ENCODE results near the gene ALS2CL.

ALS2CL gene

GRCh38 chr3:46695177-46695961 lies 1.9 kb upstream of the ALS2CL start:
- Histone ChIP-seq H3K27me3 (ENCODE audit: control insufficient read depth in 3 of 3, insufficient read depth in 3 of 3, low read depth in 1 of 3, low read length in 3 of 3) (peaks cover 0 to 50% (median 20%) of the 10 kb centered on the region in 3 experiments), H3K18ac (ENCODE audit: low read length) (peak overlapping the region; percentile 35), H2AFZ (ENCODE audit: low read length) (no peak overlapping the region), H3K9me3 (replicated peaks in 1 of 2; ENCODE audit: control insufficient read depth in 2 of 2, insufficient read depth in 1 of 2, low read depth in 1 of 2, low read length in 2 of 2) (no peaks in the 10 kb centered on the region), H2BK12ac (ENCODE audit: low read length) (no peak overlapping the region), H2AK5ac (ENCODE audit: low read depth, low read length) (peak overlapping the region; percentile 98), H3K23ac (ENCODE audit: low read depth, low read length, poor library complexity) (no peak overlapping the region), H3K4me3 (ENCODE audit: low read length in 2 of 2) (no peak overlapping the region), H2BK120ac (ENCODE audit: low read depth, low read length) (peak overlapping the region; percentile 29), H3K14ac (ENCODE audit: low read length) (no peak overlapping the region), H3K4me2 (ENCODE audit: insufficient read depth, low read length, poor library complexity, severe bottlenecking) (no peak overlapping the region), H4K8ac (ENCODE audit: low read depth, low read length) (no peak overlapping the region), H2BK5ac (ENCODE audit: low read length) (no peak overlapping the region), H3K9ac (ENCODE audit: low read depth, low read length, poor library complexity) (peak overlapping the region; percentile 22), H3K4ac (ENCODE audit: low read length) (no peak overlapping the region), H3K27ac (replicated peaks; ENCODE audit: low read length) (no peak overlapping the region), H4K91ac (ENCODE audit: low read depth, low read length, poor library complexity) (no peak overlapping the region), H3K36me3 (replicated peaks in 1 of 2; ENCODE audit: control insufficient read depth in 2 of 2, insufficient read depth in 2 of 2, low read length in 2 of 2) (no peaks in the 10 kb centered on the region), H3K4me1 (ENCODE audit: control insufficient read depth in 2 of 2, insufficient read depth in 1 of 2, low read depth in 1 of 2, low read length in 2 of 2) (peaks cover 0 to 12% of the 10 kb centered on the region in 2 donors), H3K79me1 (ENCODE audit: low read depth, low read length) (no peaks in the 10 kb centered on the region), H2BK15ac (ENCODE audit: low read length) (peak overlapping the region; percentile 46)
- no peak for DNase-seq (ENCODE audit: low spot score)
- no CpG with 5 or more reads among the region's 11 CpGs for WGBS, 2 donors (ENCODE audit: extremely low coverage in 2 of 2, insufficient read length in 2 of 2, insufficient replicate concordance in 1 of 2)

GRCh38 chr3:46694520-46694919 lies 1.0 kb upstream of the ALS2CL start:
- Histone ChIP-seq H3K79me1 (ENCODE audit: low read depth, low read length) (no peaks in the 10 kb centered on the region), H3K36me3 (replicated peaks in 1 of 2; ENCODE audit: control insufficient read depth in 2 of 2, insufficient read depth in 2 of 2, low read length in 2 of 2) (no peaks in the 10 kb centered on the region)
- no CpG with 5 or more reads among the region's 3 CpGs for WGBS, 2 donors (ENCODE audit: extremely low coverage in 2 of 2, insufficient read length in 2 of 2, insufficient replicate concordance in 1 of 2)

GRCh38 chr3:46693892-46694226 lies 380 bp upstream of the ALS2CL start:
- Histone ChIP-seq H4K91ac (ENCODE audit: low read depth, low read length, poor library complexity) (peak overlapping the region; percentile 98), H2BK120ac (ENCODE audit: low read depth, low read length) (peak overlapping the region; percentile 35), H2BK15ac (ENCODE audit: low read length) (peak overlapping the region; percentile 81), H2AFZ (ENCODE audit: low read length) (peak overlapping the region; percentile 45), H2BK5ac (ENCODE audit: low read length) (no peak overlapping the region), H3K4me1 (ENCODE audit: control insufficient read depth in 2 of 2, insufficient read depth in 1 of 2, low read depth in 1 of 2, low read length in 2 of 2) (peaks cover 0 to 12% of the 10 kb centered on the region in 2 donors), H3K18ac (ENCODE audit: low read length) (peak overlapping the region; percentile 97), H3K27me3 (ENCODE audit: control insufficient read depth in 3 of 3, insufficient read depth in 3 of 3, low read depth in 1 of 3, low read length in 3 of 3) (peaks cover 0 to 43% (median 20%) of the 10 kb centered on the region in 3 experiments), H3K9ac (ENCODE audit: low read depth, low read length, poor library complexity) (peak overlapping the region; percentile 17), H3K27ac (replicated peaks; ENCODE audit: low read length) (no peak overlapping the region), H3K14ac (ENCODE audit: low read length) (no peak overlapping the region), H3K4ac (ENCODE audit: low read length) (no peak overlapping the region), H3K4me2 (ENCODE audit: insufficient read depth, low read length, poor library complexity, severe bottlenecking) (peak overlapping the region; percentile 99), H2AK5ac (ENCODE audit: low read depth, low read length) (peak overlapping the region; percentile 98), H3K36me3 (replicated peaks in 1 of 2; ENCODE audit: control insufficient read depth in 2 of 2, insufficient read depth in 2 of 2, low read length in 2 of 2) (no peaks in the 10 kb centered on the region), H3K9me3 (replicated peaks in 1 of 2; ENCODE audit: control insufficient read depth in 2 of 2, insufficient read depth in 1 of 2, low read depth in 1 of 2, low read length in 2 of 2) (no peaks in the 10 kb centered on the region), H3K23ac (ENCODE audit: low read depth, low read length, poor library complexity) (no peak overlapping the region), H4K8ac (ENCODE audit: low read depth, low read length) (peak overlapping the region; percentile 85), H3K4me3 (ENCODE audit: low read length in 2 of 2) (peak overlapping the region in 1 of 2 donors; percentile 61), H2BK12ac (ENCODE audit: low read length) (no peak overlapping the region), H3K79me1 (ENCODE audit: low read depth, low read length) (no peaks in the 10 kb centered on the region)
- WGBS, 2 donors (ENCODE audit: extremely low coverage in 2 of 2, insufficient read length in 2 of 2, insufficient replicate concordance in 1 of 2), result no CpG with 5 or more reads among the region's 30 CpGs
- no peak for DNase-seq (ENCODE audit: low spot score)

More at GRCh38 chr3:46694520-46694919, 1.0 kb upstream of the ALS2CL start:
- Histone ChIP-seq H3K9ac (ENCODE audit: low read depth, low read length, poor library complexity) (no peak overlapping the region), H3K18ac (ENCODE audit: low read length) (peak overlapping the region; percentile 72), H3K4me3 (ENCODE audit: low read length in 2 of 2) (no peak overlapping the region), H3K14ac (ENCODE audit: low read length) (no peak overlapping the region), H2BK5ac (ENCODE audit: low read length) (no peak overlapping the region), H2BK120ac (ENCODE audit: low read depth, low read length) (peak overlapping the region; percentile 29), H2AFZ (ENCODE audit: low read length) (no peak overlapping the region), H3K4me1 (ENCODE audit: control insufficient read depth in 2 of 2, insufficient read depth in 1 of 2, low read depth in 1 of 2, low read length in 2 of 2) (peaks cover 0 to 12% of the 10 kb centered on the region in 2 donors), H2AK5ac (ENCODE audit: low read depth, low read length) (peak overlapping the region; percentile 98), H3K23ac (ENCODE audit: low read depth, low read length, poor library complexity) (no peak overlapping the region), H3K27ac (replicated peaks; ENCODE audit: low read length) (no peak overlapping the region), H2BK12ac (ENCODE audit: low read length) (no peak overlapping the region), H2BK15ac (ENCODE audit: low read length) (no peak overlapping the region), H3K9me3 (replicated peaks in 1 of 2; ENCODE audit: control insufficient read depth in 2 of 2, insufficient read depth in 1 of 2, low read depth in 1 of 2, low read length in 2 of 2) (no peaks in the 10 kb centered on the region), H4K8ac (ENCODE audit: low read depth, low read length) (no peak overlapping the region), H3K4me2 (ENCODE audit: insufficient read depth, low read length, poor library complexity, severe bottlenecking) (no peak overlapping the region), H3K27me3 (ENCODE audit: control insufficient read depth in 3 of 3, insufficient read depth in 3 of 3, low read depth in 1 of 3, low read length in 3 of 3) (peaks cover 0 to 43% (median 20%) of the 10 kb centered on the region in 3 experiments), H3K4ac (ENCODE audit: low read length) (no peak overlapping the region), H4K91ac (ENCODE audit: low read depth, low read length, poor library complexity) (no peak overlapping the region)
- DNase-seq (ENCODE audit: low spot score), result no peak

GRCh38 chr3:46692566-46692990 lies 901 bp downstream of the ALS2CL start:
- peak overlapping the region; percentile 99 for H3K4me2 ChIP-seq (ENCODE audit: insufficient read depth, low read length, poor library complexity, severe bottlenecking)
- no peak overlapping the region for H2AFZ ChIP-seq (ENCODE audit: low read length)
- peak overlapping the region; percentile 15 for H2AK5ac ChIP-seq (ENCODE audit: low read depth, low read length)
- peak overlapping the region; percentile 65 for H3K14ac ChIP-seq (ENCODE audit: low read length)
- H3K36me3 ChIP-seq (replicated peaks in 1 of 2; ENCODE audit: control insufficient read depth in 2 of 2, insufficient read depth in 2 of 2, low read length in 2 of 2), result no peaks in the 10 kb centered on the region
- no CpG with 5 or more reads among the region's 11 CpGs for WGBS, 2 donors (ENCODE audit: extremely low coverage in 2 of 2, insufficient read length in 2 of 2, insufficient replicate concordance in 1 of 2)
- no peak overlapping the region for H2BK5ac ChIP-seq (ENCODE audit: low read length)
- no peaks in the 10 kb centered on the region for H3K79me1 ChIP-seq (ENCODE audit: low read depth, low read length)
- no peak overlapping the region for H2BK15ac ChIP-seq (ENCODE audit: low read length)
- H3K9me3 ChIP-seq (replicated peaks in 1 of 2; ENCODE audit: control insufficient read depth in 2 of 2, insufficient read depth in 1 of 2, low read depth in 1 of 2, low read length in 2 of 2), result no peaks in the 10 kb centered on the region
- no peak overlapping the region for H2BK12ac ChIP-seq (ENCODE audit: low read length)
- H3K9ac ChIP-seq (ENCODE audit: low read depth, low read length, poor library complexity), result no peak overlapping the region
- peak overlapping the region; percentile 45 for H3K23ac ChIP-seq (ENCODE audit: low read depth, low read length, poor library complexity)
- no peak for DNase-seq (ENCODE audit: low spot score)
- peaks cover 0 to 43% (median 20%) of the 10 kb centered on the region in 3 experiments for H3K27me3 ChIP-seq (ENCODE audit: control insufficient read depth in 3 of 3, insufficient read depth in 3 of 3, low read depth in 1 of 3, low read length in 3 of 3)
- no peak overlapping the region for H3K4ac ChIP-seq (ENCODE audit: low read length)
- H3K4me1 ChIP-seq (ENCODE audit: control insufficient read depth in 2 of 2, insufficient read depth in 1 of 2, low read depth in 1 of 2, low read length in 2 of 2), result peaks cover 0 to 12% of the 10 kb centered on the region in 2 donors
- no peak overlapping the region for H2BK120ac ChIP-seq (ENCODE audit: low read depth, low read length)
- no peak overlapping the region for H4K8ac ChIP-seq (ENCODE audit: low read depth, low read length)
- H3K18ac ChIP-seq (ENCODE audit: low read length), result peak overlapping the region; percentile 45
- H3K27ac ChIP-seq (replicated peaks; ENCODE audit: low read length), result no peak overlapping the region
- H4K91ac ChIP-seq (ENCODE audit: low read depth, low read length, poor library complexity), result no peak overlapping the region
- no peak overlapping the region for H3K4me3 ChIP-seq (ENCODE audit: low read length in 2 of 2)
